MCF 10A (cell line): ENCODE results near the gene NDNF. TPM values are rescaled to one million over a fixed set of nuclear protein-coding genes. Genes with fewer than 3 reads are reported as not detected.

Experiments
- BruUV-seq: library from RNA; stranded (reverse); fragments of 400-500 nt; replicated peaks from 2 replicates; lab custom pipeline; 2021; lab: Mats Ljungman, UMichigan
- CTCF ChIA-PET: fragments of 300-600 bp; sonication (Branson Sonifier 250); formaldehyde crosslinking; extraction: SDS; loops from one replicate; lab custom pipeline; 2021; ENCODE audit warnings: antibody characterized with exemption, inconsistent platforms; lab: Yijun Ruan, JAX
- POLR2A ChIA-PET: fragments of 300-600, 350-650 bp; sonication (Branson Sonifier 250); formaldehyde crosslinking; extraction: SDS; loops from one replicate; lab custom pipeline; 2020; ENCODE audit warnings: antibody characterized with exemption, inconsistent platforms; lab: Yijun Ruan, JAX
- DNase-seq: peaks from one replicate; pipeline ENCODE4 v3.0.0-alpha.2; 2018; ENCODE audit not compliant: unreplicated experiment
- H3K27ac Mint-ChIP-seq: one replicate; pipeline ENCODE4 v1.8.0; 2022; ENCODE audit warnings: mild to moderate bottlenecking, low read depth, mixed read lengths; ENCODE audit not compliant: unreplicated experiment
- H3K27me3 Mint-ChIP-seq: one replicate; pipeline ENCODE4 v1.8.0; 2022; ENCODE audit warnings: mixed read lengths; ENCODE audit not compliant: insufficient read depth, unreplicated experiment
- H3K36me3 Mint-ChIP-seq: one replicate; pipeline ENCODE4 v1.8.0; 2022; ENCODE audit warnings: mild to moderate bottlenecking, moderate library complexity, mixed read lengths; ENCODE audit not compliant: insufficient read depth, unreplicated experiment
- H3K4me1 Mint-ChIP-seq: one replicate; pipeline ENCODE4 v1.8.0; 2022; ENCODE audit warnings: mixed read lengths; ENCODE audit not compliant: insufficient read depth, unreplicated experiment
- H3K4me3 Mint-ChIP-seq: one replicate; pipeline ENCODE4 v1.8.0; 2022; ENCODE audit warnings: mild to moderate bottlenecking, moderate library complexity, mixed read lengths; ENCODE audit not compliant: unreplicated experiment
- H3K9me3 Mint-ChIP-seq: one replicate; pipeline ENCODE4 v1.8.0; 2022; ENCODE audit warnings: mixed read lengths; ENCODE audit not compliant: unreplicated experiment
- CTCF ChIP-seq: fragments of 200-600 bp; IDR thresholded peaks from one replicate; pipeline ENCODE4 v1.8.0; 2022; ENCODE audit warnings: antibody characterized with exemption, mild to moderate bottlenecking; ENCODE audit not compliant: unreplicated experiment
- intact Hi-C: fragments of 100-400 bp; cut with micrococcal nuclease; formaldehyde crosslinking; loops from 2 replicates; pipeline ENCODE4 v1.14.1; 2022
- total RNA-seq: library from RNA; stranded (reverse); gene quantifications from 2 replicates; pipeline ENCODE4 v1.2.3, GENCODE V29; 2022

Gene NDNF
- total RNA-seq, 1 experiment from 2014 or later: not detected

- Mint-ChIP-seq H3K27me3 (peaks cover 6% of the 10 kb centered on the region), H3K4me1 (peaks cover 4% of the 10 kb centered on the region), H3K4me3 (no peak overlapping the region), H3K36me3 (no peaks in the 10 kb centered on the region), H3K27ac (no peak overlapping the region), H3K9me3 (no peaks in the 10 kb centered on the region)
- TF ChIP-seq CTCF: no peak
- ChIA-PET CTCF (no interaction called here), POLR2A (no interaction called here)
- peak; percentile 8 for DNase-seq
- no TSS peak for BruUV-seq
- intact Hi-C loops: no loop called here
Measured at GRCh38 chr4:121077496-121077895, 5.2 kb upstream of the NDNF start.

GRCh38 chr4:121076416-121076815 is 4.1 kb upstream of the NDNF start:
- ChIA-PET CTCF (no interaction called here), POLR2A (no interaction called here)
- DNase-seq: no peak
- H3K27me3 Mint-ChIP-seq: peaks cover 10% of the 10 kb centered on the region
- no peaks in the 10 kb centered on the region for H3K9me3 Mint-ChIP-seq
- H3K4me3 Mint-ChIP-seq: no peak overlapping the region
- H3K27ac Mint-ChIP-seq: no peak overlapping the region
- peaks cover 5% of the 10 kb centered on the region for H3K4me1 Mint-ChIP-seq
- no peaks in the 10 kb centered on the region for H3K36me3 Mint-ChIP-seq
- BruUV-seq: no TSS peak
- intact Hi-C loops: no loop called here
- TF ChIP-seq CTCF: no peak

GRCh38 chr4:121073672-121074381 is 1.5 kb upstream of the NDNF start:
- no peaks in the 10 kb centered on the region for H3K36me3 Mint-ChIP-seq
- no peak overlapping the region for H3K27ac Mint-ChIP-seq
- ChIA-PET POLR2A (no interaction called here), CTCF (interaction anchor here (0.8 kb wide), 1 partner anchor 815 kb away, joined by 4 read pairs; no protein-coding TSS in a partner anchor)
- H3K4me1 Mint-ChIP-seq: peaks cover 5% of the 10 kb centered on the region
- no TSS peak for BruUV-seq
- DNase-seq: no peak
- H3K9me3 Mint-ChIP-seq: no peaks in the 10 kb centered on the region
- TF ChIP-seq CTCF: no peak
- intact Hi-C loops: no loop called here
- H3K27me3 Mint-ChIP-seq: peaks cover 10% of the 10 kb centered on the region
- H3K4me3 Mint-ChIP-seq: no peak overlapping the region

DNA sequence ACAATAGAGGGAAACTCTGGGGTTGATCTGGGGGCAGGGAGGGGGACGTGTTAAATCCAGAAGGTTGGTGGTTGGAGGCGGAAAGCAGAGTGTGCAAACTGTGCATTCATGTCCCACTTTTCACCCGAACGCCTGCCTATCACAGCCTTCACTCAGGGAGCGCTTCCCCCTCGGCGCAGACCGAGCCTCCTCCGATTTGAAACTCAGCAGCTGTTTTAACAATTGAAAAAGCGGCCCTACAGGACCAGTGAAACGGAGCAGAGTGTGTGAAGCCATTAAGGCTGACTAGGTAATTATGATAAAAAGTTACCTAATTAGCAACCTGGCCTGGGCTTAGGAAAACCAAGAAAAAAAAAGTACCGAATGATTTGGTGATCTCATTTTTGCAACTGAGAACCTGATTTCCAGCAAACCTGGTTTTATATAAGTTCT is 685 bp upstream of the NDNF start:
- CTCF ChIA-PET: interaction anchor here (0.5 kb wide), 1 partner anchor 698 kb away, joined by 3 read pairs; no protein-coding TSS in a partner anchor
- Mint-ChIP-seq H3K36me3 (no peaks in the 10 kb centered on the region), H3K4me3 (peak overlapping the region; percentile 78), H3K9me3 (no peaks in the 10 kb centered on the region), H3K27ac (no peak overlapping the region), H3K4me1 (peaks cover 5% of the 10 kb centered on the region), H3K27me3 (peaks cover 10% of the 10 kb centered on the region)
- POLR2A ChIA-PET: no interaction called here
- DNase-seq: no peak
- no TSS peak for BruUV-seq
- intact Hi-C loops: no loop called here
- TF ChIP-seq CTCF: no peak
